ENCODE measurements around the gene MSANTD1.

MSANTD1 gene

GRCh38 chr4:3217266-3217665 is 31.7 kb upstream of the MSANTD1 start:
- DNase-seq (ENCODE audit: low read depth) = no peak

DNA sequence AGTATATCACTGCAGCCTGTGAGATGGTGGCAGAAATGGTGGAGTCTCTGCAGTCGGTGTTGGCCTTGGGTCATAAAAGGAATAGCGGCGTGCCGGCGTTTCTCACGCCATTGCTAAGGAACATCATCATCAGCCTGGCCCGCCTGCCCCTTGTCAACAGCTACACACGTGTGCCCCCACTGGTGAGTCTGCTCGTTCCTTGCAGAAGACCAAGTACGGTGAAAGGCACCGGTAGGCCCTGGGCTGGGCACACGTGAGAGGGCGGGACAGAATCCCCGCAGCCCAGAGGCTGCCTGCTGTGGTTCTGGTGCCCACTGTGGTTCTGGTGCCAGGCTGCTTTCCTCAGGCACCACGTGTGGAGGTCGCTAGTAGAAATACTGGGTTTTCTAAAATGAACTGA is 31.2 kb upstream of the MSANTD1 start:
- no peak for DNase-seq (ENCODE audit: low read depth)

- no peak for DNase-seq (ENCODE audit: low read depth)
Observed at GRCh38 chr4:3218824-3219760, 29.9 kb upstream of the MSANTD1 start.

GRCh38 chr4:3219761-3220475 is 29.0 kb upstream of the MSANTD1 start:
- DNase-seq (ENCODE audit: low read depth) = no peak

DNA sequence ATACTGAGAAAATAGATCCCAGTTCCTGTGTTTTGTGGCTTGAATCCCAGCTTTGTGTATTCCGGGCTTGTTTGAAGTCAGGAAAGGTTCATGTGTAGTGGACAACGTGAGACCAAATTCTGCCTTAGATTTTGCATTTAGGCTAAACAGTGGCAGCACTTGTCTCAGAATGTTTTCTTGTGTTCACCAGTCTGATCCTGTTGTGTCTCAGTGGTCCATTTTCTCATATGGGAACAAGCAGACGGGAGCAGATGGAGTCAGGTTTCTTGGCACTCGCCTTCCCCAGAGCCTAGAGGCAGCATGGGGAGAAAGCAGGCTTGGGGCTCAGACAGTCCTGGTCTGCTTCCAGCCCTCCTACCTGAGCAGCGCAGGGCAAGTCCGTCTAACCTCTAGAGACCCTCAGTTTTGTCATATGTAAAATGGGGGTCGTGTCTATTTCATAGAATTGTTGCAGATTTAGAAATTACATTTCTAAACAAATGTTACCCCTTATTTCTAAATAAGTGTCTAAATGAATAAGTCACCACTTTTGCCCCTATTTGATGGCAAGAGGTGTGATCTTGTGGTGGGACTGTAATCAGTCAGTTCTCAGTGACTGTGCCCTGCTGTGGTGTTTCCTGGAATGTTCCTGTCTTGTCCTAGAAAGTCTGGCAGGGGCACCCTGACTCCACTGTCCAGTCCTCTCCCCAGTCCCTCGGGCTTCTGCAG is 28.3 kb upstream of the MSANTD1 start:
- no peak for DNase-seq (ENCODE audit: low read depth)

GRCh38 chr4:3221184-3221494 is 27.8 kb upstream of the MSANTD1 start:
- no peak for DNase-seq (ENCODE audit: low read depth)

DNA sequence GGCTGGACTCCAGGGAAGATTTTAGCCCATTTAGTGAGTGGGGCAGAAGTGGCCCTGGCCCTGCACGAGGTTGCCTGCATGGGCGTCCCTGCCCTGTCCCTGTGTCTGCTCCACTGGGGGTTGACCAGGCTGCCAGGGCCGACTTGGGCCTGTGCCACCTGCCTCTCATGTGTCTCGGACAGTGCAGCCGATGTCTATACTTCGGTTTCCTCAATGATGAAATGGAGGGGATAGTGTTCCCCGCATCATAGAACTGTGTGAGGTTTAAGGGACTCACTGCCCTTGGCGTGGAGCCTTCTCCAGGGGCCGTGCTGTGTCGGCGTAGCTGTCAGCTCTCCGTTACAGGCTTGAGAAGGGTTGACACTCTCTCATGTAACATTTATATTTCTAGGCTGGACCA is 27.0 kb upstream of the MSANTD1 start:
- DNase-seq (ENCODE audit: low read depth) = no peak

- no peak for DNase-seq (ENCODE audit: low read depth)
Observed at GRCh38 chr4:3223346-3223745, 25.6 kb upstream of the MSANTD1 start.

DNA sequence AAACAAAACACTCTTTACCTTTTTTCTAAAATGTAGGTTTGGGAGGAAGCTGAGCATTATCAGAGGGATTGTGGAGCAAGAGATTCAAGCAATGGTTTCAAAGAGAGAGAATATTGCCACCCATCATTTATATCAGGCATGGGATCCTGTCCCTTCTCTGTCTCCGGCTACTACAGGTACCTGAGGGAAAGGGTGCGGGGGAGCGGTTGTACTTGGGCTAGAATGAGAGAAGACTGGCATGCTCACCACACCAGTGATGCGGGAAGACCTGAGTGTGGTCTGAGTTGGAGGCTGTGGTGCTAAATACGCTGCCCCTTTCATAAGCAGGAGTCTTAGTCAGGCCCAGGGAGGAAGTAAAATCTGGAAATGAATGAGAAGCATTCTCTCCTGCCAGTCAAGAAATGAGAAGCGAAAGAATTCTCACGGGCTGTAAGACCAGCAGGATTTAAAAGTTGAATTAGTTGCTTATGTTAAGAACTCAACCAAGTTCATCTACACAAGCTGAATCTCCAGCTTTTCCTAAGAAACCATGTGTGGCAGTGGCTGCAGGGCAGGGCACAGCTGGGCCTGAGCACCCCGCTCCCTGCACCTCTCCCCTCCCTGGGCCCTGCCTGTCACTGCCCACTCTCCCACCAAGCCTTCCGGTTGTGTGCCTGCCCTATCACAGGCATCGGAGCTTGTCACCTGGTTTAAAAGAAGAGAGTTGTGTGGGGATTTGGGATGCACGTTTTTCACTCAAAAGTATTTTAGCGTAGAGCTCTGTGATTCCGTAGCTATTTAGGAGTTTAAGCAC is 24.8 kb upstream of the MSANTD1 start:
- DNase-seq (ENCODE audit: low read depth) = no peak

DNA sequence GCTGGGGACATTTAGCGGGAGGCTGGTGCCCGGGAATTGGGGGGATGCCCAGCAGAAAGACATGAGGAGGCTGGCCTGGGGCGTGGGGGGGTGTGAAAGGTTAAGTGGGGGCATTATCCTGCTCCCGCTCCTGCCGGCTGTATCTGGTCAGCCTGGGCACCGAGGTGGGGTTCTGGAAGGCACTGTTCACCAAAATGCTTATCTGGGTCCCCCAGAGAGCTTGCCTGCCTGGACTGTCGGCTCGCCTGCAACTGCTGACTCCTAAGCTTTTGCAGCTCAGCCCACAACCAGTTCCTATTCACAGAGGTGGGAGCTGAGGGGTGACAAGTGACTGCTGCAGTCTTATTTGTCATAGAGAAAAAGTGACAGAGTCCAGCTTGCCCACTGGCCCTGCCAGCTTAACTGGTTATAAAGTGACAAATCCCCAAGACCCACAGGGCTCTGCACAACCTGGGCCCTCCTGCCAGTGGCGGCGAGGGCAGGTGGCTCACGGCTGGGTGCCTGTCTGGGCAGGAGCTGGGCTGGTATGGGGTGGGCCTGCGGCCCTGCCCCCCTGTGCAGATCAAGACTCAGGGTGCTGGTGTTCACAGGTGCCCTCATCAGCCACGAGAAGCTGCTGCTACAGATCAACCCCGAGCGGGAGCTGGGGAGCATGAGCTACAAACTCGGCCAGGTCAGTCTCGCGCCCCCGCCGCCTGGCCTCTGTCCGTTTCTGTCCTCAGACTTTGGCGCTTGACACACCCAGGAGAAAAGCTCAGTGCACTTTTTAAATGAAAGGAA is 23.7 kb upstream of the MSANTD1 start:
- DNase-seq (ENCODE audit: low read depth) = no peak

GRCh38 chr4:3225936-3226335 is 23.0 kb upstream of the MSANTD1 start:
- no peak for DNase-seq (ENCODE audit: low read depth)

- DNase-seq (ENCODE audit: low read depth) = no peak
Observed at GRCh38 chr4:3226467-3226866, 22.5 kb upstream of the MSANTD1 start.

DNA sequence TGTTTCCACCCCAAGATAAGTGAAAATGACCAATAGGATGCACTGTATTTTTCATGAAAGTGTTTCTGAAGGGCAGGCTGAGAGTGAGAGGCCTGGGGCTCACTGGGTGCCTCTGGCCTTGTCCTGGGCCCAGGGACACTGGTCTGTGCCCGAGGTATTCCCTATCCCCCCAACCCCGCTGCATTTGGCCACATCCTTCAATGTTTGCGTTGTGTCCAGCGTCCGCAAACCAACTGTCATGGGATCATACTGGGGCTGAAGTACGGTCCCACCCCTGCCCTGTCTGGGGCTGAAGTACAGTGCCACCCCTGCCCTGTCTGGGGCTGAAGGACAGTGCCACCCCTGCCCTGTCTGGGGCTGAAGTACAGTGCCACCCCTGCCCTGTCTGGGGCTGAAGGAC is 22.0 kb upstream of the MSANTD1 start:
- no peak for DNase-seq (ENCODE audit: low read depth)

- no peak for DNase-seq (ENCODE audit: low read depth)
Observed at GRCh38 chr4:3227878-3228675, 20.9 kb upstream of the MSANTD1 start.

GRCh38 chr4:3228881-3229280 is 20.1 kb upstream of the MSANTD1 start:
- DNase-seq (ENCODE audit: low read depth) = no peak

GRCh38 chr4:3229328-3229727 is 19.6 kb upstream of the MSANTD1 start:
- DNase-seq (ENCODE audit: low read depth) = no peak

DNA sequence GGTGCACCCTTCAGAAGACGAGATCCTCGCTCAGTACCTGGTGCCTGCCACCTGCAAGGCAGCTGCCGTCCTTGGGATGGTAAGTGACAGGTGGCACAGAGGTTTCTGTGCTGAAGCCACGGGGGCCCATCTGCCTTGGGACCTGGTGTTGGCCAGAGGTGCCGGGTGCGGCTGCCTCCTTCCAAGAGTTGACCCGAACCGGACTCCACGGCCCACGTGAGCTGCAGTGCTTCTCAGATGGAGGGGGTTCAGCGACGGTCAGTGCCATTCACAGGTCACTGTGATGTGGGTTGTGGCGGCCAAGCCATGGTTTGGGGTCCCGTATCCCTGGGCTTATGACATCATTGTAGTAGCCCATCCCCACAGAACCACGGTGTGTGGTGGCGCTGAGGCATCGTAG is 19.0 kb upstream of the MSANTD1 start:
- no peak for DNase-seq (ENCODE audit: low read depth)

GRCh38 chr4:3231471-3231870 is 17.5 kb upstream of the MSANTD1 start:
- DNase-seq (ENCODE audit: low read depth) = no peak

GRCh38 chr4:3232001-3232400 is 17.0 kb upstream of the MSANTD1 start:
- no peak for DNase-seq (ENCODE audit: low read depth)

GRCh38 chr4:3232871-3233271 is 16.1 kb upstream of the MSANTD1 start:
- DNase-seq (ENCODE audit: low read depth) = no peak

All from stimulated activated CD8-positive, alpha-beta memory T cell treated with anti-CD3 and anti-CD28 coated beads, Interleukin-15, amount 100 ng/mL, for 24 hours (primary cell).